Activated naive CD8-positive, alpha-beta T cell treated with anti-CD3 and anti-CD28 coated beads, Interleukin-2, amount 10 ng/mL, durations not matched to agents 7 days and 5 days (primary cell): Measurements from ENCODE around the gene CEACAM1. TPM values are rescaled to one million over a fixed set of nuclear protein-coding genes. Genes with fewer than 3 reads are reported as not detected.
"Not testable (repeated sequence)": the region's sequence is repeated elsewhere in the genome, so short reads cannot be mapped to it uniquely, and the experiment has no call there.

Source experiments
- ATAC-seq: fragments of 150-1000 bp; cut with Tn5 transposase; one replicate; pipeline ENCODE4 v1.10.0; 2021; ENCODE audit warnings: low read depth, moderate library complexity
- POLR2A ChIA-PET: fragments of 350-600 bp; sonication (Branson Sonifier 250); formaldehyde crosslinking; loops from one replicate; lab custom pipeline; 2021; ENCODE audit warnings: antibody characterized with exemption; lab: Charles Lee
- DNase-seq: peaks from one replicate; pipeline ENCODE4 v3.0.0; 2021
- H3K27ac Mint-ChIP-seq: one replicate; pipeline ENCODE4 v1.8.0; 2022; ENCODE audit warnings: mild to moderate bottlenecking, mixed read lengths
- H3K27me3 Mint-ChIP-seq: one replicate; pipeline ENCODE4 v1.8.0; 2022; ENCODE audit warnings: mild to moderate bottlenecking, moderate library complexity, mixed read lengths
- H3K36me3 Mint-ChIP-seq: one replicate; pipeline ENCODE4 v1.8.0; 2021; ENCODE audit warnings: mild to moderate bottlenecking, mixed read lengths
- H3K4me1 Mint-ChIP-seq: one replicate; pipeline ENCODE4 v1.8.0; 2021; ENCODE audit warnings: mixed read lengths
- H3K4me3 Mint-ChIP-seq: one replicate; pipeline ENCODE4 v1.8.0; 2022; ENCODE audit warnings: mild to moderate bottlenecking, moderate library complexity, mixed read lengths
- H3K9me3 Mint-ChIP-seq: one replicate; pipeline ENCODE4 v1.8.0; 2021; ENCODE audit warnings: mixed read lengths
- total RNA-seq, 2 experiments: library from RNA; stranded (reverse); gene quantifications; one replicate each; pipeline ENCODE4 v1.2.3, GENCODE V29; 2021

CEACAM1 gene
- total RNA-seq, 2 experiments from 2014 or later, result 34.2 to 38.3 TPM

- POLR2A ChIA-PET, result interaction anchor here (0.6 kb wide), 1 partner anchor 226 kb away, joined by 3 read pairs; no protein-coding TSS in a partner anchor
- no peak for DNase-seq
- no peak overlapping the region for H3K27ac Mint-ChIP-seq
- H3K27me3 Mint-ChIP-seq, result peaks cover 33% of the 10 kb centered on the region
- no peaks in the 10 kb centered on the region for H3K9me3 Mint-ChIP-seq
- peaks cover 8% of the 10 kb centered on the region for H3K4me1 Mint-ChIP-seq
- H3K4me3 Mint-ChIP-seq, result no peak overlapping the region
- H3K36me3 Mint-ChIP-seq, result no peaks in the 10 kb centered on the region
- no peak for ATAC-seq
Measured at GRCh38 chr19:42555801-42556200, 27.5 kb upstream of the CEACAM1 start.

GRCh38 chr19:42555317-42555716 is 27.0 kb upstream of the CEACAM1 start:
- Mint-ChIP-seq H3K9me3 (no peaks in the 10 kb centered on the region), H3K36me3 (no peaks in the 10 kb centered on the region), H3K4me1 (peaks cover 8% of the 10 kb centered on the region), H3K4me3 (no peak overlapping the region), H3K27me3 (peaks cover 29% of the 10 kb centered on the region), H3K27ac (no peak overlapping the region)
- no peak for ATAC-seq
- POLR2A ChIA-PET, result no interaction called here
- no peak for DNase-seq

- Mint-ChIP-seq H3K27ac (no peak overlapping the region), H3K36me3 (no peaks in the 10 kb centered on the region), H3K4me3 (no peak overlapping the region), H3K4me1 (peaks cover 8% of the 10 kb centered on the region), H3K27me3 (peaks cover 29% of the 10 kb centered on the region), H3K9me3 (peaks cover 5% of the 10 kb centered on the region)
- POLR2A ChIA-PET, result no interaction called here
- DNase-seq (no peak), ATAC-seq (no peak)
Measured at GRCh38 chr19:42554046-42554575, 25.8 kb upstream of the CEACAM1 start.

GRCh38 chr19:42553292-42554045 is 25.2 kb upstream of the CEACAM1 start:
- H3K4me1 Mint-ChIP-seq, result peaks cover 8% of the 10 kb centered on the region
- no peak for DNase-seq
- no peak for ATAC-seq
- H3K36me3 Mint-ChIP-seq, result no peaks in the 10 kb centered on the region
- peaks cover 33% of the 10 kb centered on the region for H3K27me3 Mint-ChIP-seq
- POLR2A ChIA-PET, result interaction anchor here (0.7 kb wide), 1 partner anchor 102 kb away, joined by 3 read pairs; no protein-coding TSS in a partner anchor
- H3K4me3 Mint-ChIP-seq, result no peak overlapping the region
- H3K27ac Mint-ChIP-seq, result no peak overlapping the region
- peaks cover 5% of the 10 kb centered on the region for H3K9me3 Mint-ChIP-seq

- Mint-ChIP-seq H3K36me3 (no peaks in the 10 kb centered on the region), H3K27ac (no peak overlapping the region), H3K27me3 (peaks cover 31% of the 10 kb centered on the region), H3K4me1 (peaks cover 8% of the 10 kb centered on the region), H3K4me3 (no peak overlapping the region), H3K9me3 (peaks cover 5% of the 10 kb centered on the region)
- ATAC-seq, result no peak
- no peak for DNase-seq
- POLR2A ChIA-PET, result interaction anchor here (0.7 kb wide), 1 partner anchor 101 kb away, joined by 3 read pairs; no protein-coding TSS in a partner anchor
Measured at GRCh38 chr19:42552086-42553065, 24.1 kb upstream of the CEACAM1 start.

- H3K27ac Mint-ChIP-seq, H3K4me1 Mint-ChIP-seq, H3K9me3 Mint-ChIP-seq, ATAC-seq, DNase-seq, POLR2A ChIA-PET, H3K4me3 Mint-ChIP-seq, H3K36me3 Mint-ChIP-seq: not testable (repeated sequence)
- peaks cover 18% of the 10 kb centered on the region for H3K27me3 Mint-ChIP-seq
Measured at GRCh38 chr19:42550521-42550920, 22.2 kb upstream of the CEACAM1 start.

- H3K4me3 Mint-ChIP-seq, H3K27me3 Mint-ChIP-seq, H3K27ac Mint-ChIP-seq, H3K36me3 Mint-ChIP-seq, H3K9me3 Mint-ChIP-seq, ATAC-seq, POLR2A ChIA-PET, DNase-seq, H3K4me1 Mint-ChIP-seq: not testable (repeated sequence)
Measured at GRCh38 chr19:42549067-42549466, 20.8 kb upstream of the CEACAM1 start.

- Mint-ChIP-seq H3K27me3 (peaks cover 6% of the 10 kb centered on the region), H3K4me3 (no peak overlapping the region), H3K9me3 (peaks cover 5% of the 10 kb centered on the region), H3K27ac (no peak overlapping the region), H3K4me1 (peaks cover 3% of the 10 kb centered on the region), H3K36me3 (no peaks in the 10 kb centered on the region)
- DNase-seq (no peak), ATAC-seq (no peak)
- POLR2A ChIA-PET, result no interaction called here
Measured at GRCh38 chr19:42548552-42548951, 20.3 kb upstream of the CEACAM1 start.

- Mint-ChIP-seq H3K27me3 (peaks cover 6% of the 10 kb centered on the region), H3K9me3 (peaks cover 5% of the 10 kb centered on the region), H3K36me3 (no peaks in the 10 kb centered on the region), H3K4me1 (no peaks in the 10 kb centered on the region), H3K27ac (no peak overlapping the region), H3K4me3 (no peak overlapping the region)
- no peak for DNase-seq
- POLR2A ChIA-PET, result no interaction called here
- ATAC-seq, result no peak
Measured at GRCh38 chr19:42547929-42548328, 19.6 kb upstream of the CEACAM1 start.

- H3K4me1 Mint-ChIP-seq, result no peaks in the 10 kb centered on the region
- DNase-seq (no peak), ATAC-seq (no peak)
- no peak overlapping the region for H3K27ac Mint-ChIP-seq
- POLR2A ChIA-PET, result no interaction called here
- H3K9me3 Mint-ChIP-seq, result peaks cover 5% of the 10 kb centered on the region
- peaks cover 6% of the 10 kb centered on the region for H3K27me3 Mint-ChIP-seq
- H3K4me3 Mint-ChIP-seq, result no peak overlapping the region
- H3K36me3 Mint-ChIP-seq, result no peaks in the 10 kb centered on the region
Measured at GRCh38 chr19:42546831-42547500, 18.7 kb upstream of the CEACAM1 start.

GRCh38 chr19:42544146-42544545 is 15.9 kb upstream of the CEACAM1 start:
- no peaks in the 10 kb centered on the region for H3K4me1 Mint-ChIP-seq
- POLR2A ChIA-PET, result no interaction called here
- no peaks in the 10 kb centered on the region for H3K36me3 Mint-ChIP-seq
- H3K9me3 Mint-ChIP-seq, result peaks cover under 1% of the 10 kb centered on the region
- DNase-seq (no peak), ATAC-seq (no peak)
- H3K27ac Mint-ChIP-seq, result no peak overlapping the region
- H3K27me3 Mint-ChIP-seq, result peaks cover 4% of the 10 kb centered on the region
- H3K4me3 Mint-ChIP-seq, result no peak overlapping the region

GRCh38 chr19:42542791-42543190 is 14.5 kb upstream of the CEACAM1 start:
- POLR2A ChIA-PET, result no interaction called here
- H3K27me3 Mint-ChIP-seq, result no peaks in the 10 kb centered on the region
- H3K4me3 Mint-ChIP-seq, result no peak overlapping the region
- ATAC-seq (no peak), DNase-seq (peak; percentile 6)
- H3K9me3 Mint-ChIP-seq, result no peaks in the 10 kb centered on the region
- H3K4me1 Mint-ChIP-seq, result no peaks in the 10 kb centered on the region
- H3K27ac Mint-ChIP-seq, result no peak overlapping the region
- no peaks in the 10 kb centered on the region for H3K36me3 Mint-ChIP-seq

- no peak overlapping the region for H3K4me3 Mint-ChIP-seq
- no peak overlapping the region for H3K27ac Mint-ChIP-seq
- no peaks in the 10 kb centered on the region for H3K9me3 Mint-ChIP-seq
- no peaks in the 10 kb centered on the region for H3K4me1 Mint-ChIP-seq
- DNase-seq, result peak; percentile 15
- H3K36me3 Mint-ChIP-seq, result no peaks in the 10 kb centered on the region
- H3K27me3 Mint-ChIP-seq, result no peaks in the 10 kb centered on the region
- ATAC-seq, result no peak
- POLR2A ChIA-PET, result no interaction called here
Measured at GRCh38 chr19:42540071-42540553, 11.8 kb upstream of the CEACAM1 start.
